MM.1S (cell line): ENCODE data around the gene DLX1.
A peak's percentile ranks its signal among the peaks of the same experiment; 100 is the strongest.

Experiments used
- DNase-seq: peaks from one replicate; pipeline ENCODE4 v3.0.0-alpha.2; 2015
- H2AFZ ChIP-seq: fragments of 300-600 bp; sonication (generic); 2 replicates; pipeline ENCODE4 v1.6.0; 2016; ENCODE audit warnings: antibody characterized with exemption, low read length
- H3F3A ChIP-seq: fragments of 300-600 bp; sonication (generic); 2 replicates; pipeline ENCODE4 v1.6.1; 2016; ENCODE audit warnings: mild to moderate bottlenecking, antibody characterized with exemption, low read length, moderate library complexity, mixed read lengths; ENCODE audit not compliant: insufficient read depth
- H3K27ac ChIP-seq: fragments of 300-600 bp; sonication (generic); 2 replicates; pipeline ENCODE4 v1.5.1; 2016; ENCODE audit warnings: mild to moderate bottlenecking, low read length
- H3K27me3 ChIP-seq: fragments of 300-600 bp; sonication (generic); replicated peaks from 2 replicates; pipeline ENCODE4 v1.6.0; 2016; ENCODE audit warnings: low read length; ENCODE audit not compliant: insufficient read depth
- H3K36me3 ChIP-seq: fragments of 300-600 bp; sonication (generic); replicated peaks from 2 replicates; pipeline ENCODE4 v1.6.1; 2016; ENCODE audit warnings: mild to moderate bottlenecking, low read length, mixed read lengths; ENCODE audit not compliant: insufficient read depth
- H3K4me1 ChIP-seq: fragments of 300-600 bp; sonication (generic); 2 replicates; pipeline ENCODE4 v1.6.1; 2016; ENCODE audit warnings: low read length, mixed read lengths
- H3K4me2 ChIP-seq: fragments of 300-600 bp; sonication (generic); 2 replicates; pipeline ENCODE4 v1.6.0; 2016; ENCODE audit warnings: low read depth, low read length
- H3K4me3 ChIP-seq: fragments of 300-600 bp; sonication (generic); 2 replicates; pipeline ENCODE4 v1.5.1; 2016; ENCODE audit warnings: low read length, mixed read lengths
- H3K79me2 ChIP-seq: fragments of 300-600 bp; sonication (generic); 2 replicates; pipeline ENCODE4 v1.6.1; 2016; ENCODE audit warnings: mixed run types, low read length, mixed read lengths
- H3K9ac ChIP-seq: fragments of 300-600 bp; sonication (generic); 2 replicates; pipeline ENCODE4 v1.6.1; 2016; ENCODE audit warnings: low read length, mixed read lengths
- H3K9me2 ChIP-seq: fragments of 300-600 bp; sonication (generic); replicated peaks from 2 replicates; pipeline ENCODE4 v1.6.1; 2016; ENCODE audit warnings: mild to moderate bottlenecking, low read length, mixed read lengths; ENCODE audit not compliant: insufficient read depth
- H3K9me3 ChIP-seq: fragments of 300-600 bp; sonication (generic); replicated peaks from 2 replicates; pipeline ENCODE4 v1.6.1; 2016; ENCODE audit warnings: mild to moderate bottlenecking, low read length, mixed read lengths; ENCODE audit not compliant: insufficient read depth
- H4K20me1 ChIP-seq: fragments of 300-600 bp; sonication (generic); 2 replicates; pipeline ENCODE4 v1.6.1; 2016; ENCODE audit warnings: mild to moderate bottlenecking, low read length, moderate library complexity, mixed read lengths; ENCODE audit not compliant: insufficient read depth
- EZH2 ChIP-seq: fragments of 300-600 bp; sonication (generic); optimal IDR thresholded peaks from 2 replicates; pipeline ENCODE3; 2017; ENCODE audit warnings: low read depth, mild to moderate bottlenecking, antibody characterized with exemption, low read length, mixed read lengths
- EZH2phosphoT487 ChIP-seq: fragments of 300-600 bp; sonication (generic); IDR thresholded peaks from 2 replicates; pipeline ENCODE4 v1.6.1; 2018; ENCODE audit warnings: antibody characterized with exemption, low read length
- TF ChIP-seq, protein P1 (sequence below): fragments of 300-600 bp; sonication (generic); IDR thresholded peaks from 2 replicates; pipeline ENCODE4 v1.5.1; 2016; ENCODE audit warnings: antibody characterized with exemption, low read length, mixed read lengths

The DLX1 gene

DNA sequence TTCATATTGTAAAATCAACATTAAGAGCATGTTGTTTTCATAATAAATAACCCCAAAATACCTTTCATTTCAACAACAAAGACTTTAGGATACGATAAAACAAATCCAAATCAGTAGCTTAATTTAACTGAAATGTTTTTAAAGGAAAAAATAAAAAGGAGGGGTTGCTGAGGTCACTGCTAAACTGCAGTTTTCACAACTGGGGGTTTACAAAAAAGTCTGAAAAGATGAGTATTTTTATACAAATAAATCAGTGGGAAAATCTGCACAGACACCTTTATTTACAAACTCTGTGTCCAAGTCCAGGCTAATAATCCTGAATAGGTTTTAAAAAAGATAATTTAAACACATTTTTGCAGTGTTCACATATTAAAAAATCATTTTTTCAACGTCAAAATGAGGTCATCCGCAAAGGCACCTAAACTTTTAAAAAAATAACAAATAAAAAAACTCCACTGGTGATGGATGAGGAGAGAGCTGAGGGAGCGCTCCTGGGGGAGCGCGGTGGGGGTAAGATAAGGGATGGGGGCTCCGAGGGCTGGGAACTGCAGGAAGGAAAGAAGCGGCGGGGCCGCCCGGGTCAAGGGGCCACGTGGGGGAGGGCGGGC, 14.3 kb downstream of the DLX1 start:
- no peak overlapping the region for H3K27ac ChIP-seq
- no peaks in the 10 kb centered on the region for H3K79me2 ChIP-seq
- no peak overlapping the region for H3K4me2 ChIP-seq
- no peak overlapping the region for H2AFZ ChIP-seq
- no peaks in the 10 kb centered on the region for H4K20me1 ChIP-seq
- H3K9me2 ChIP-seq = no peaks in the 10 kb centered on the region
- no peaks in the 10 kb centered on the region for H3K36me3 ChIP-seq
- no peak overlapping the region for H3K9ac ChIP-seq
- H3F3A ChIP-seq = no peaks in the 10 kb centered on the region
- H3K9me3 ChIP-seq = no peaks in the 10 kb centered on the region
- H3K4me1 ChIP-seq = 0 out of 2 replicates have a peak, but pooled peaks cover 10% of the 10 kb centered on the region
- DNase-seq = no peak
- H3K27me3 ChIP-seq = peaks cover 76% of the 10 kb centered on the region
- TF ChIP-seq EZH2 = peak; percentile 74
- TF ChIP-seq, protein P1, sequence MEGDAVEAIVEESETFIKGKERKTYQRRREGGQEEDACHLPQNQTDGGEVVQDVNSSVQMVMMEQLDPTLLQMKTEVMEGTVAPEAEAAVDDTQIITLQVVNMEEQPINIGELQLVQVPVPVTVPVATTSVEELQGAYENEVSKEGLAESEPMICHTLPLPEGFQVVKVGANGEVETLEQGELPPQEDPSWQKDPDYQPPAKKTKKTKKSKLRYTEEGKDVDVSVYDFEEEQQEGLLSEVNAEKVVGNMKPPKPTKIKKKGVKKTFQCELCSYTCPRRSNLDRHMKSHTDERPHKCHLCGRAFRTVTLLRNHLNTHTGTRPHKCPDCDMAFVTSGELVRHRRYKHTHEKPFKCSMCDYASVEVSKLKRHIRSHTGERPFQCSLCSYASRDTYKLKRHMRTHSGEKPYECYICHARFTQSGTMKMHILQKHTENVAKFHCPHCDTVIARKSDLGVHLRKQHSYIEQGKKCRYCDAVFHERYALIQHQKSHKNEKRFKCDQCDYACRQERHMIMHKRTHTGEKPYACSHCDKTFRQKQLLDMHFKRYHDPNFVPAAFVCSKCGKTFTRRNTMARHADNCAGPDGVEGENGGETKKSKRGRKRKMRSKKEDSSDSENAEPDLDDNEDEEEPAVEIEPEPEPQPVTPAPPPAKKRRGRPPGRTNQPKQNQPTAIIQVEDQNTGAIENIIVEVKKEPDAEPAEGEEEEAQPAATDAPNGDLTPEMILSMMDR = no peak
- no peak overlapping the region for H3K4me3 ChIP-seq

DNA sequence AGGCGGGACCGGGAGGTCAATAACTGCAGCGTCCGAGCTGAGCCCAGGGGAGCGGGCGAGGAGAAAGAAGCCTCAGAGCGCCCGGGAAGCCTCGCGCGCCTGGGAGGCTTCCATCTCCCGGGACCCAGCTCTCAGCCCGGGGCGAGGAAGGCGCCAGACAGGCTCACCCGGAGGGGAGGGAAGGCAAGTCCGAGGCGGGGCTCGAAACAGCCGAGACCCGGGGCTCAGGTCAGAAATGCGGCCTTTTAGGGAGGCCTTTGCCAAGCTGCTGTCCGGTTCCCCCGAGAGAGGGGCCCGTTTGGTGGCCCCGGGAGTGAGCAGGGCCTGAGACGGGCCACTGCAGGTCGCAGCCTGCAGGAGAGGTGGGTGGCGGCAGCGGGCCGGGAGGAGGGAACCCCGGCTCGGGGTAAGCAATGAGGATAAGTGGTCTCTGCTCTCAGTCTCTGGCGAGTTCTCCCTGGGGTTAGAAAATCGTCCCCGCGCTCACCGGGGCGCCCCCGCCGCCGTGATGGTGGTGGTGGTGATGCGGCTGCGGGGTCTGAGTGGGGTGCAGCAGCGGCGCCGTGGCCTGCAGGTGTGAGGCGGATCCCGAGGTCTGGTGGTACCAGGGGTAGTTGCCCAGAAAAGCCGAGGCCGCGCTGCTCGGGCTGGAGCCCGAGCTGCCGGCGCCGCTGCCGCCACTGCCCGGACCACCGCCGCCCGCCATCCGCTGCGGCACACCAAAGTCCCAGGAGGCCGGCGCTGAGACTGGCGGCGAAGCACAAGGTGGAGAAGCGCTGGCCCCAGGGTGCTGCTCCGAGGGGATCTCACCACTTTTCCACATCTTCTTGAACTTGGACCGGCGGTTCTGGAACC, 15.0 kb downstream of the DLX1 start:
- DNase-seq = no peak
- H3K4me3 ChIP-seq = no peak overlapping the region
- TF ChIP-seq EZH2 (peak; percentile 28), EZH2phosphoT487 (peak; percentile 45; the same call in 1 of the 2 replicates)
- TF ChIP-seq, protein P1 = no peak

DNA sequence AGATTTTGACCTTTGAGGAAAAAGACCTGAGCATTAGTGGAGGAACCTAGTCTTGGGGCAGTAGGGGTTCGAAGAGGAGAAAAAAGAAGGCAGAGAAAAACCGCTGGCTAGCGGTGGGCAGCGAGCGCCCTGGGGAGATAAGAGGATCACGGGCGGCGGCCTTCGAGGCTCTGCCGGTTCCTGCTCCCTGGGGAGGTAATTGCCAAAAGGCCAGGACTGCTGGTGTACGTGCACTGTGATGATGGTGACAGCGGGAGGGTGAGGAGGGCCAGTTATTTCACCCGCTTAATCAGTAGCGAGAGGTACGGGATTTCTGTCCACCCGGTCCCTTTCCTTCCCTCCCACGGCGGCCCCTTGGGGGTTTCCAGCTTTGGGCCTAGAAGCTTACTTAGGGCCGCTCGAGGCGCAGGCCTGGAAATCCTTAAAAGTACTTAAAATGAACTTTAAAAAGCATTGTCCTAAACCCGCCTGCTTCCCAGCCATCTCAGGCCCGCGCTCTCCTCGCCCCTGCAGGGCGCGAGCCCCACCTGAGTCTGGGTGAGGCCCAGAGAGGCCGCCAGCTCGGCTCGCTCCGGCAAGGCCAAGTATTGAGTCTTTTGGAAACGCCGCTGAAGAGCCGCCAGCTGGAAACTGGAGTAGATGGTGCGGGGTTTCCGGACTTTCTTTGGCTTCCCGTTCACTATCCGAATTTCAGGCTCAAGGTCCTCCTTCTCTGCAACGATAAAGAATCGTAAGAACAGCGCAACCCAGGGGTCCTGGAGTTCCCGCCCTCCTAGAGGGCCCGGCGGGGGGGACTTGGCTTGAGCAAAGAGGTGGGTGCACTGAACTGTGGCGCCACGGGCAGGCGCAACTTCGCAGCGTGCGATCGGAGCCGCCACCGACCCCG, 15.9 kb downstream of the DLX1 start:
- H3K4me1 ChIP-seq = 0 out of 2 replicates have a peak, but pooled peaks cover 10% of the 10 kb centered on the region
- H3K4me3 ChIP-seq = peak overlapping the region; percentile 70
- no peaks in the 10 kb centered on the region for H3K9me2 ChIP-seq
- no peaks in the 10 kb centered on the region for H3F3A ChIP-seq
- H3K27ac ChIP-seq = no peak overlapping the region
- H3K9ac ChIP-seq = no peak overlapping the region
- H2AFZ ChIP-seq = peak overlapping the region; percentile 96; the same call in 1 of the 2 replicates
- TF ChIP-seq, protein P1 = no peak
- peak; percentile 71 for TF ChIP-seq EZH2
- no peak for DNase-seq
- H3K36me3 ChIP-seq = no peaks in the 10 kb centered on the region
- H4K20me1 ChIP-seq = no peaks in the 10 kb centered on the region
- H3K9me3 ChIP-seq = no peaks in the 10 kb centered on the region
- peaks cover 71% of the 10 kb centered on the region for H3K27me3 ChIP-seq
- peak overlapping the region; percentile 92 for H3K4me2 ChIP-seq
- no peaks in the 10 kb centered on the region for H3K79me2 ChIP-seq

More for the DNA sequence above, 15.0 kb downstream of the DLX1 start:
- peaks cover 71% of the 10 kb centered on the region for H3K27me3 ChIP-seq
- no peaks in the 10 kb centered on the region for H3K36me3 ChIP-seq
- no peak overlapping the region for H3K27ac ChIP-seq
- no peaks in the 10 kb centered on the region for H3K79me2 ChIP-seq
- H2AFZ ChIP-seq = no peak overlapping the region
- no peak overlapping the region for H3K9ac ChIP-seq
- no peaks in the 10 kb centered on the region for H3F3A ChIP-seq
- H3K4me2 ChIP-seq = no peak overlapping the region
- H3K9me2 ChIP-seq = no peaks in the 10 kb centered on the region
- H3K4me1 ChIP-seq = 0 out of 2 replicates have a peak, but pooled peaks cover 10% of the 10 kb centered on the region
- no peaks in the 10 kb centered on the region for H3K9me3 ChIP-seq
- H4K20me1 ChIP-seq = no peaks in the 10 kb centered on the region
